Keratinocyte (primary cell): ENCODE data around the gene GSTM4. TPM values are rescaled to one million over a fixed set of nuclear protein-coding genes. Genes with fewer than 3 reads are reported as not detected.

Experiments
- DNase-seq: peaks from one replicate; pipeline ENCODE4 v3.0.0-alpha.2; 2011; ENCODE audit warnings: low read depth, missing footprints, low spot score
- FAIRE-seq: peaks from 2 replicates; lab custom pipeline; 2011; peaks lifted over from hg19 to GRCh38; lab: Jason Lieb, UNC
- H2AFZ ChIP-seq: 2 replicates; pipeline ENCODE4 v1.6.0; 2012; ENCODE audit warnings: low read length, control low read depth, inconsistent platforms; ENCODE audit not compliant: control insufficient read depth
- H3K27ac ChIP-seq: 2 replicates; pipeline ENCODE4 v1.5.1; 2011; ENCODE audit warnings: low read length; ENCODE audit not compliant: control insufficient read depth, insufficient read depth
- H3K27me3 ChIP-seq: 3 replicates; pipeline ENCODE4 v1.6.0; 2011; ENCODE audit warnings: low read length; ENCODE audit not compliant: control insufficient read depth, insufficient read depth; ENCODE audit errors: extremely low read depth
- H3K36me3 ChIP-seq, 2 experiments: 2 replicates in 1 of 2; 3 replicates in 1 of 2; pipeline ENCODE4 v1.5.1; 2011; ENCODE audit warnings: low read length in 2 of 2, mild to moderate bottlenecking in 1 of 2; ENCODE audit not compliant: control insufficient read depth in 2 of 2, insufficient read depth in 2 of 2; ENCODE audit errors: extremely low read depth in 1 of 2
- H3K4me1 ChIP-seq: 3 replicates; pipeline ENCODE4 v1.5.1; 2011; ENCODE audit warnings: low read length; ENCODE audit not compliant: control insufficient read depth, insufficient read depth; ENCODE audit errors: extremely low read depth
- H3K4me2 ChIP-seq: 3 replicates; pipeline ENCODE4 v1.6.0; 2011; ENCODE audit warnings: low read depth, low read length; ENCODE audit not compliant: control insufficient read depth, insufficient read depth; ENCODE audit errors: extremely low read depth
- H3K4me3 ChIP-seq, 3 experiments: fragments of 200-600 bp in 1 of 3; sonication (generic) in 1 of 3; 2 replicates in 2 of 3; 3 replicates in 1 of 3; pipeline ENCODE4 v1.5.1; 2011 to 2016; ENCODE audit warnings: low read length in 3 of 3, mild to moderate bottlenecking in 3 of 3, control low read depth in 2 of 3, inconsistent platforms in 1 of 3, low read depth in 1 of 3, mixed read lengths in 1 of 3, mixed run types in 1 of 3, moderate library complexity in 1 of 3; ENCODE audit not compliant: control insufficient read depth in 2 of 3, insufficient read depth in 2 of 3; ENCODE audit errors: extremely low read depth in 1 of 3
- H3K79me2 ChIP-seq: 2 replicates; pipeline ENCODE4 v1.6.0; 2012; ENCODE audit warnings: low read length; ENCODE audit not compliant: control insufficient read depth, insufficient read depth
- H3K9ac ChIP-seq: 3 replicates; pipeline ENCODE4 v1.6.0; 2011; ENCODE audit warnings: low read length; ENCODE audit not compliant: control insufficient read depth, insufficient read depth; ENCODE audit errors: extremely low read depth
- H3K9me1 ChIP-seq: 3 replicates; pipeline ENCODE4 v1.6.0; 2011; ENCODE audit warnings: low read length; ENCODE audit not compliant: control insufficient read depth, insufficient read depth; ENCODE audit errors: extremely low read depth
- H3K9me3 ChIP-seq: 2 replicates; pipeline ENCODE4 v1.5.1; 2012; ENCODE audit warnings: low read depth, low read length; ENCODE audit not compliant: control insufficient read depth
- H4K20me1 ChIP-seq: 3 replicates; pipeline ENCODE4 v1.6.0; 2011; ENCODE audit warnings: low read length; ENCODE audit not compliant: control insufficient read depth, insufficient read depth; ENCODE audit errors: extremely low read depth
- EZH2 ChIP-seq: IDR thresholded peaks from one replicate; pipeline ENCODE4 v1.6.1; 2012; ENCODE audit warnings: inconsistent platforms, mild to moderate bottlenecking, low read length, moderate library complexity
- dilution Hi-C: fragments of 300-500 bp; cut with MboI; formaldehyde crosslinking; loops from one replicate; pipeline ENCODE4 v1.7.0; 2020; ENCODE audit warnings: low sequenced_read_pairs; ENCODE audit not compliant: extremely low pct_ligation_motif_present
- polyA plus RNA-seq, 5 experiments: library from polyadenylated mRNA; depleted of rRNA in 3 of 5; stranded (reverse) in 3 of 5; stranded (forward) in 1 of 5; unstranded in 1 of 5; fragments of >200 nt; gene quantifications; 1 replicate in 1 of 5; 2 replicates in 3 of 5; 3 replicates in 1 of 5; pipeline versions ENCODE4 v1.2.1 to v1.2.3, GENCODE V29; 2011 to 2012; ENCODE audit warnings: missing spikeins in 2 of 5, low read depth in 1 of 5, low replicate concordance in 1 of 5
- TF ChIP-seq, protein P1 (sequence below), 3 experiments: IDR thresholded peaks in 1 of 3; conservative IDR thresholded peaks in 1 of 3; optimal IDR thresholded peaks in 1 of 3; 2 replicates in 2 of 3; 3 replicates in 1 of 3; pipeline versions ENCODE3 to v1.5.1; 2011; ENCODE audit warnings: low read length in 3 of 3, mild to moderate bottlenecking in 3 of 3, moderate library complexity in 2 of 3, control low read depth in 1 of 3, inconsistent platforms in 1 of 3; ENCODE audit not compliant: insufficient read depth in 2 of 3; ENCODE audit errors: extremely low read depth in 1 of 3

GSTM4 gene
- polyA plus RNA-seq, 1 donor (not counting 4 experiments of a cell fraction or from before 2014, with no cell fraction given) = 15.9 TPM

GRCh38 chr1:109667452-109668122, 11.7 kb downstream of the GSTM4 start, which contains the start of gene GSTM2:
TSS of gene GSTM2 (plus strand) at chr1:109668057. CDS start at chr1:109668116, 59 bp downstream.
- H3K27ac ChIP-seq = no peak within 1 kb of the TSS
- no peak for DNase-seq

DNA sequence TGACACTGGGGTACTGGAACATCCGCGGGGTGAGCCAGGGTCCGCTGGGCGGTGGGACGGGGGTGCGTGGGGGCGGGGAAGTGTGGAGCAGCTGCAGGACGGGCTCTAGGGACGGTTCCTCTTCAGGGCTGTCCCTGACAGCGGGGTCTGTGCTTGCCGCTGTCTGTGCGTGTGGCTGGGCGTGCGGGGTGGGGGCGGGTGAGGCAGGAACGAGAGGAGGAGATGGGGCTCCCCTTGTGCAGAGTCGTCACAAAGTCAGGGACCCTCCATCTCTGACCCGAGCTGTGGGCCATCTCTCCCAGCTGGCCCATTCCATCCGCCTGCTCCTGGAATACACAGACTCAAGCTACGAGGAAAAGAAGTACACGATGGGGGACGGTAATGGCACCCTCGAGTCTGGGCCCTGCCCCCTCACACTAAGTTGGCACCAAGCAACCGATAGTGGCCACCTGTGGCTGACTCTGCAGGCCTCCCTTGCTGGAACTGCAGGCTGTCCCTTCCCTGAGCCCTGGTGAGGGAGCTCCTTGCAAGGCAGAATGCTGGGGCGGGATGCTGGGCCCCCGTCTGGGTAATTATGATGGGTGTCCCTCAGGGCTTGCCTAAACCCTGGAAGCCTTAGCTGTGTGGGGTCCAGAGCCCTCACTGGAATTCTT, 12.3 kb downstream of the GSTM4 start:
- H3K9me3 ChIP-seq = no peaks in the 10 kb centered on the region
- peak overlapping the region in 1 of 3 experiments; percentile 42 for H3K4me3 ChIP-seq
- H3K36me3 ChIP-seq = no peaks in the 10 kb centered on the region
- H4K20me1 ChIP-seq = no peaks in the 10 kb centered on the region
- FAIRE-seq = no peak
- H3K27ac ChIP-seq = no peak overlapping the region
- DNase-seq = no peak
- TF ChIP-seq EZH2 = no peak
- TF ChIP-seq, protein P1, sequence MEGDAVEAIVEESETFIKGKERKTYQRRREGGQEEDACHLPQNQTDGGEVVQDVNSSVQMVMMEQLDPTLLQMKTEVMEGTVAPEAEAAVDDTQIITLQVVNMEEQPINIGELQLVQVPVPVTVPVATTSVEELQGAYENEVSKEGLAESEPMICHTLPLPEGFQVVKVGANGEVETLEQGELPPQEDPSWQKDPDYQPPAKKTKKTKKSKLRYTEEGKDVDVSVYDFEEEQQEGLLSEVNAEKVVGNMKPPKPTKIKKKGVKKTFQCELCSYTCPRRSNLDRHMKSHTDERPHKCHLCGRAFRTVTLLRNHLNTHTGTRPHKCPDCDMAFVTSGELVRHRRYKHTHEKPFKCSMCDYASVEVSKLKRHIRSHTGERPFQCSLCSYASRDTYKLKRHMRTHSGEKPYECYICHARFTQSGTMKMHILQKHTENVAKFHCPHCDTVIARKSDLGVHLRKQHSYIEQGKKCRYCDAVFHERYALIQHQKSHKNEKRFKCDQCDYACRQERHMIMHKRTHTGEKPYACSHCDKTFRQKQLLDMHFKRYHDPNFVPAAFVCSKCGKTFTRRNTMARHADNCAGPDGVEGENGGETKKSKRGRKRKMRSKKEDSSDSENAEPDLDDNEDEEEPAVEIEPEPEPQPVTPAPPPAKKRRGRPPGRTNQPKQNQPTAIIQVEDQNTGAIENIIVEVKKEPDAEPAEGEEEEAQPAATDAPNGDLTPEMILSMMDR (optimal IDR thresholded peaks at IDR 0.05 in 1 of 3, IDR thresholded peaks at IDR 0.05 in 1 of 3, conservative IDR thresholded peaks at IDR 0.05 in 1 of 3; ENCODE audit: extremely low read depth in 1 of 3, insufficient read depth in 2 of 3, low read length in 3 of 3) = no peak
- H3K4me2 ChIP-seq = peak overlapping the region; percentile 41
- no peak overlapping the region for H3K9ac ChIP-seq
- no peaks in the 10 kb centered on the region for H3K4me1 ChIP-seq
- H3K79me2 ChIP-seq = no peaks in the 10 kb centered on the region
- H3K27me3 ChIP-seq = no peaks in the 10 kb centered on the region
- no peaks in the 10 kb centered on the region for H3K9me1 ChIP-seq
- peak overlapping the region; percentile 35 for H2AFZ ChIP-seq
- dilution Hi-C loops = no loop called here

More at GRCh38 chr1:109667452-109668122, 11.7 kb downstream of the GSTM4 start, which contains the start of gene GSTM2:
- Histone ChIP-seq H3K9me3 (no peaks in the 10 kb centered on the region), H4K20me1 (no peaks in the 10 kb centered on the region), H3K4me3 (peak within 1 kb of the TSS in 2 of 3 experiments; percentile 42 to 49), H3K79me2 (no peaks in the 10 kb centered on the region), H3K9ac (peak within 1 kb of the TSS; percentile 28), H3K4me2 (peak within 1 kb of the TSS; percentile 70), H3K9me1 (no peaks in the 10 kb centered on the region), H3K36me3 (no peaks in the 10 kb centered on the region), H3K4me1 (no peaks in the 10 kb centered on the region), H2AFZ (peak within 1 kb of the TSS; percentile 35), H3K27me3 (no peaks in the 10 kb centered on the region)
- FAIRE-seq = no peak
- dilution Hi-C loops = no loop called here
- TF ChIP-seq, protein P1 (optimal IDR thresholded peaks at IDR 0.05 in 1 of 3, IDR thresholded peaks at IDR 0.05 in 1 of 3, conservative IDR thresholded peaks at IDR 0.05 in 1 of 3; ENCODE audit: extremely low read depth in 1 of 3, insufficient read depth in 2 of 3, low read length in 3 of 3) = no peak
- no peak for TF ChIP-seq EZH2
